RPMI8226 (cell line): Measurements from ENCODE around the gene SMPD3.

ENCODE experiments used
- DNase-seq: peaks from one replicate; pipeline ENCODE4 v3.0.0-alpha.2; 2015

SMPD3 gene

DNA sequence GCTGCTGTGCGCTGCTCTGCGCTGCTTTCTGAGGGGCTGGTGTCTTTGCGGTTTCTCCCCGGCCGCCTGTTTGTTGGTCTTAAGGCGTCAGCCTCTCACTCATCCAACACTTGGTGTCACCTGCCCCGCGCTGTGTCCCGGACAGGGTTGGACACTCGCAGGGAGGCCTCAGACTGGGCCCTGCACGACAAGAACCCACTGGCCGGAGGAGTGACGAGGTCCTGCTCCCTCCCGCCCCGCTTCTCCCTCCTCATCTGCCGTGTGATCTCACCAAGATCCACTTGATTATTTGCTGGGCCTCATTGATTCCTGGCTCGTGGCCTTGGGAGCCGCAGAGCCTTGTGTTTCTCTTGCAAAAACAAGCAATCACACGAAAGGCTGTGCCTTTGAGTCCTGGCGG is 80.9 kb downstream of the SMPD3 start:
- DNase-seq = no peak

GRCh38 chr16:68367030-68367429 is 81.3 kb downstream of the SMPD3 start:
- DNase-seq = peak; percentile 48

DNA sequence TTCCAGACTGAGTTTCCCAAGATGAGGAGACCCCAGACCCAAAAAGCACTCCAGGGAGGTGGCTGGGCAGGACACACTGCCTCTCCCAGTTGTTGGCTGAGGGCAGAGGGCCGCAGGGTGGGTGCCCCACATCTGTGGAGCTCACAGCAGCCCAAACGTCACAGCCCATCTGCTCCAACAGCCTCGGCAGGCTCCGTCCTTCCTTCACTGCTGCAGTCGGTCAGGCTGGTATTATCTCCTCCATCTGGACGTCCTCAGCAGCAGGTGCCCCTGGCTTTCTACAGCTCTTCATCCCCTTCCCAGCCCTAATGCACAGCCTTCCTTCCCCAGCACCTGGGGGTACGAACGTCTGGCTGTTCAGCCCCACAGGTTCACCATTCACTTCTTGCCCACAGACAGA is 82.2 kb downstream of the SMPD3 start:
- DNase-seq = no peak

DNA sequence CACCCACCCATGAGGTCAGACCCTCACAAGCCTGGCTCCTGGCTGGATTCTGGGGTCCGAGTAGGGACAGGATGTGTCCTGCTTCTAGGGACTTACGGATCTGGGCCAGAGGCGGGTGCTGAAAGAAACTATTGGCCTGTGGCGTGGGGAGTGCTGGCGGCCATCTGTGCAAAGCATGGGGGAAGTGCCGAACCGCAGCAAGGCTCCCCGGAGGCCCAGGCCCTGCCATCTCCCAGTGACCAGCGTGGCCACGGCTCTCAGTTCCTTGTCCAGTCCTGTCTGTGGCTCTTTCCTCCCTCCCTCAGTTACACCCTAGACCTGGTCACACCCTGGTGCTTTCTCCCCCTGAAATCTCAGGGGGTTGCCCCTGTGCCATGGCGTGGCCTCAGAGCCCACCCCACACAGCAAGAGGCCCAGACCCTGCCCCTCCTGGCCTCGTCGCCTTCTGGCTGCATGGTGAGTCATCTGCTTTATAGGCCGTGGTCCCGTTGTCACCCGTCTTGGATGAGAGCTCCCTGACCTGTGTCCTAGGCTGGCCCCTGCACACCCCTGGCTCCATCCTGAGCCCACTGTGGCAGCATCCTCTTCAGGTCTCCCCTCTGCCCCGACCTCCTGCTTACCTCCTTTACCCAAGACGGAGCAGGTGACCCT is 83.0 kb downstream of the SMPD3 start:
- no peak for DNase-seq

GRCh38 chr16:68364561-68364998 is 83.7 kb downstream of the SMPD3 start:
- DNase-seq = no peak

DNA sequence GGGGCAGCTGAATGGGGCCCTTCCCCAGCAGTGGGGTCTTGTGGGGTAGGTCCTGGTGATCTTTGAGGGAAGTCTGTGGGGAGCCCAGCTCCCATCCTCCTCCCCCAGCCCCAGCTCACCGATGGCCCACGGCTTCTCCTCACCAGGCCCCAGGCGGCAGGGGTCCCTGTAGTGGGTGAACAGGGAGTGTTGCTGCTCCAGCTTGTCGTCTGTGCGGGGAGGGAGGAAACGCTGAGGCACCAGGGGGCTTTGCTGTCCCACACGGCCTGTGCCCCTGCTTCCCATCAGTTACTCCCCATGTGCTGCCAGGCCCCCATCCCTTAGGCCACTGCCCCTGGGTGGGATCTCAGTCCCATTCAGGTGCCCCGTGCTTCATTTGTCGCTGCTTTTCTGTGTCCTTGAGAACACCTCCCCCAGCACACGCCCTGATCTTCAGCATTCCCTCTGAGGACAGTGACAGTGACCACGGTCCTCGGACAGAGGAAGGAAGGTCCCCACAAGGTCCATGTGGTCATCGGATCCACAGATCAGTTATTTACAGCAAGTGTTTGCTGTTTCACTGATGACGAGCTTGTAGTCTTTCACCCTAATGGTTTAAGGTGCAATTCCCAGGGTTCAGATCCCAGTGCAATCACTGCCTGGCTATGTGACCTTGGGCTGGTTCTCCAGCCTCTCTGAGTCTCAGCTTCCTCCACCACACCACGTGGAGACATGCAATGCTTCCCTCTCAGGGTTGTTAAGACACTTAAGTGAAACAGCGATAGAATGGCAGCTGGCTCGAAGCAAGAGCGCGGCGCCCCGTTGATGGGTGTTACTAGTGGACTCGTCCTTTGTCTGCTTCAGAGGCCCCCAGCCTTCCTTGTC is 84.4 kb downstream of the SMPD3 start:
- no peak for DNase-seq

GRCh38 chr16:68362947-68363657 is 85.2 kb downstream of the SMPD3 start:
- no peak for DNase-seq

GRCh38 chr16:68362262-68362913 is 85.9 kb downstream of the SMPD3 start:
- no peak for DNase-seq

DNA sequence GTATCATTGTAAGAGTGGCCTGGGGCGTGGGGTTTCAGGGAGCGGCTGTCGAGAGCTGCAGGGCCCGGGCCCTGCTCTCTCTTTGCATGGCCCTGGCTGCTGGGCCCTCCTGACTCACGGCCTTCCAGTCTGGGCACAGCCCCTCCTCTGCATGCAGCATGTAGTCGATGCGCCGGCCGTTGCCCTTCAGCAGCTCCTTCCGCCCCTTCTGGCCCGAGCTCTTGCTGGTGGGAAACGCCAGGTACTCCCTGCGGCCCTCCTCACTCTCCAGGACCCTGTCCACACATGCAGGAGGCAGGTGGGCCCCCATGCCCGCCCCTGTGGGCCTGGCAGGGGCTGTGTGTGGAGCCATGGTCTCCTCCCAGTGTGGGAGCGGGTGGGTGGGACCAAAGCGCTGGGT is 86.8 kb downstream of the SMPD3 start:
- no peak for DNase-seq

DNA sequence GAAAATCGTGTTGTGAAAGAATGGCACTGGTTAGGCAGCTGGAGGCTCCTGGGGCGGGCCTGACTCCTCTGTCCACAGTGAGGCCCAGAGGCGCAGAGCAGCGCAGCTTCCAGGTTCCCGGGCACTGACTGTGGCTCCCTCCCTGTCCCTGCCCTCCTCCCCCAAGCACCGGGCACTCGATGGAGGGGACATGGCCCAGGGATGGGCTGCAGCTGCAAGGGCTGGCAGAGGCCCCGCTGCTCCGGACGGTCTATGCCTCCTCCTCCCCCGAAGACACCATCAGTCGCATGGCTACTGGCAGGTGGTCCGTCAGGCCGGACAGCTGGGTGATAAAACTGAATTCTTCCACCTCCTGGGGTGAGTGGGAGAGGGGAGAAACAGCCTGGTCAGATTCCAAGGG is 87.4 kb downstream of the SMPD3 start:
- no peak for DNase-seq

DNA sequence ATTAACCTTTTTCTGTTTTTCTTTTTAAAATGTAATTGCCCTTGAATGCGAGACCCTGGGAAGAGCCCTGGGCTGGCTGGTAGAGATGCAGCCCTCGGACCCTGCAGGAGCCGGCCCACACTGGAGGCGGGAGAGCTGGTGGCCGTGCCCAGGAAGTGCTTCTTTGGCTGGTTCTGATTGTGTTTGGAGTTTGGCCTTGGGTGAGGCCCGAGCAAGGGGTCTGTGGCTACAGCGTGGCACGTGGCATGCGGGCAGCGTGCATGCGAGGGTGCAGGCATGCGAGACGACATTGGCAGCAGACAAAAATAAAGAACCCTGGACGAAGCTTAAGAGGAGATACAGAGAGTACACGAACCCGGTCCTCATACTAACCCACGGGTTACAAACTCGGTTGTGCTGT is 87.8 kb downstream of the SMPD3 start:
- DNase-seq = no peak

- DNase-seq = no peak
Measured at GRCh38 chr16:68359398-68360191, 88.7 kb downstream of the SMPD3 start.

GRCh38 chr16:68358951-68359350 is 89.4 kb downstream of the SMPD3 start:
- DNase-seq = no peak

DNA sequence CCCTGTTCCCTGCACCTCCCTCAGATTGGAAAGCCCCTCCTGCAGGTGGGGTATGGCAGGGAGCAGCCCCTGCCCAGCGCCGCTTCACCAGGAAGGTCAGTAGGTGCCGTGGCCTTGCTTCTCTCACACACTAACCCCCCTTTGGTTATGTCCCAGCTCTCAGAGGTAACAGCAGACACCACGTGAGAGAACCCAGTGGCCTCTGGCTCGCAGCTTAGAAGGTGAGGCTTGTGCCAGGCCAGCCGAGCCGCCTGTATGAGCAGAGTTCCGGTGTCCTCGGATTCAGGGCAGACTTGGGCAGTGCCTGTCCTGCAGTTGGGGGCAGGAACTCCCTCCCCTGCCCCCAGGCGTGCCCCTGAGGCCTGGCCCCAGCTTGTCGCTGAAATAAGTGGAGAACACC is 90.4 kb downstream of the SMPD3 start:
- no peak for DNase-seq

GRCh38 chr16:68357521-68357922 is 90.8 kb downstream of the SMPD3 start:
- DNase-seq = no peak

- no peak for DNase-seq
Measured at GRCh38 chr16:68356919-68357286, 91.4 kb downstream of the SMPD3 start.

- DNase-seq = peak; percentile 90
Measured at GRCh38 chr16:68356249-68356918, 91.9 kb downstream of the SMPD3 start.

DNA sequence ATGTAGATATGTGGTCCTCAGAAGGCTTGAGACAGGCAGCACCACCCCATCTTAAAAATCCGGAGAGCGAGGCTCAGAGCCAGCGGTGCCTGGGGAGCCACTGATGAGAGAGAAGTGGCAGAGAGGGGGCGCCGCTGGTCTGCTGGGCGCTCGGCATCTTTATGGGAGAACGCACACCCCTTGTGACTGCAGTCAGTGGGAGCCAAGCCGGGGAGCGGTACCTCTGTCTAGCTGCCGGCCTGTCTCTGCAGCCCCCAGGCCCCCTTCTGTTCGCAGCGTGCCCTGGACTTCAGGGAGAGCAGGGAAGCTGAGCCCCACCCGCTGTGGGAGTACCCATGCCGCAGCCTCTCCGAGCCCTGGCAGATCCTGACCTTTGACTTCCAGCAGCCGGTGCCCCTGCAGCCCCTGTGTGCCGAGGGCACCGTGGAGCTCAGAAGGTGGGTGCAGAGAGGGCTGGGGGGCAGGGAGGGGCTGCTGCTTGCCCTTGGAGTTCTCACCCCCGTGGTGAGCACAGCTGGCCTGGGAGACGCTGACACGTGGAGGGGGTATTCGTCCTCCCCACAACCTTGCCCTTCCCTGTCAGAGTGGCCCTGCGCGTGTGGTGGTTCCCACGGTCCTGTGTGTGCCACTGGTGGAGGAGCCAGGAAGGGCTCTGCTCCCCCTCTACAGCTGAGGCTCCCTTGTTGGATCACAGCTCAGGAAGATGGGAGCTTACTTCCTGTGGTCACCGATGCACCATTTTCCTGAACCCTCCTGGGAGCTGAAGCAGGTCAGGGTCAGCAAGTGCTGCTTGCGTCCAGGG is 92.7 kb downstream of the SMPD3 start:
- no peak for DNase-seq

DNA sequence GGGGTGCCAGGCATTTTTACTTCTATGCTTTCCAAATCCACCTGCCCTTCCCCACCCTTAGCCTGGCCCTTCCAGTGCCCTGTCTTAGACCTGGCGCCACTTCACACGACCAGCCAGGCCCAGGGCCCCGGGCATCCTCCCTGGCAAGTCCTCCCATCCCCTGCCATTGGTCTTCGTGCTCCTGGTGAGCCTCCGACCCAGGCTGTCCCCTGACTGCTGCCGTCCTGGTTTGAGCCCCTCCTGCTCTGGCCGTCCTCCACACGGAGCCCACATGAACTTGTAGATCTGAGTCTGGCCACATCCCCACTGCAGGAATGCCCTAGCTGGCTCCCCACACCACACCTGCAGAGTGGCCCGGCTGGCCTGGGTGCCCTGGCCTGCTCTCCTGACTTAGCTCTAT is 93.5 kb downstream of the SMPD3 start:
- no peak for DNase-seq

DNA sequence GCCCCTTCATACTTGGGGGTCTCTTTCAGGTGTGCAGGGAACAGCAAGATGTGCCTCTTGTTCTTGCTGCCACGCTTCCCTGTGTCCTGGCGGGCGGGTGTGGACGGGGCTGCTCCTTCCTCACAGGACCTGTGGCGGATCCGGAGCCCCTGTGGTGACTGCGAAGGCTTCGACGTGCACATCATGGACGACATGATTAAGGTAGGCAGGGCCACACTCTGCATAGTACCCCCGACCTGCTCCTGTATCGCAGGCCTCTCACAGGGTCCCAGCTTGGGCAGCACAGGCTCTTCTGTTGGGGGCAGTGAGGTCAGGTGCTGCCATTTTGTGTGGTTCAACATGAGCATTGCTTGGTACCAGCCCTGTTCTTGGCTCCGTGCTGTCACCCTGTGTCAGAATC is 94.9 kb downstream of the SMPD3 start:
- no peak for DNase-seq

DNA sequence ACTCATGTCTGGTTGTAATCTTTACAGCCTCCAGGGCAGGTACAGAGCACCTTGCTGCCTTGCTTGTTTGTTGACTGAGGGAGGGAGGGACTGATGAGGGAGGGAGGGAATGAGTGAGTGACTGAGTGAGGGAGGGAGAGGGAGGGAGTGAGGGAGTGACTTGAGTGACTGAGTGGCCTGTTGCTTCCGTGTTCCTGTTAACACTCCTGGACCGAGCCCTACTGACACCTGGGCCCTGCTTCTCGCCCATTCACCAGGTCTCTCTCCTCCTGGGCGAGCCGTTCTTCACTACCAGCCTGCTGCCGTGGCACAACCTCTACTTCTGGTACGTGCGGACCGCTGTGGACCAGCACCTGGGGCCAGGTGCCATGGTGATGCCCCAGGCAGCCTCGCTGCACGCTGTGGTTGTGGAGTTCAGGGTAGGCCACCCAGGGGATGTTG is 96.3 kb downstream of the SMPD3 start:
- no peak for DNase-seq
